NCI-H345 treated with DMSO at 0.1 percent for 48 hours (cell line): ENCODE measurements around the gene CCNF.
"Not testable (repeated sequence)": the region's sequence is repeated elsewhere in the genome, so short reads cannot be mapped to it uniquely, and the experiment has no call there.

ENCODE experiments used
- DNase-seq: peaks from one replicate; lab custom pipeline; 2025; ENCODE audit not compliant: unreplicated experiment; lab: John Stamatoyannopoulos, UW

The CCNF gene

GRCh38 chr16:2470603-2471015, 41.4 kb downstream of the CCNF start:
- DNase-seq: peak; percentile 56

GRCh38 chr16:2471016-2471652, 41.9 kb downstream of the CCNF start, which contains the start of gene NTN3:
Gene NTN3 (plus strand): TSS chr16:2471297. CDS start chr16:2471702, 405 bp downstream.
- peak; percentile 55 for DNase-seq

- DNase-seq: no peak
These were observed 42.6 kb downstream of the CCNF start for GRCh38 chr16:2471653-2472487.

GRCh38 chr16:2472488-2472864, 43.2 kb downstream of the CCNF start:
- DNase-seq: no peak

- no peak for DNase-seq
These were observed 43.7 kb downstream of the CCNF start for GRCh38 chr16:2472885-2473445.

GRCh38 chr16:2473446-2473926, 44.2 kb downstream of the CCNF start:
- DNase-seq: no peak

- DNase-seq: peak; percentile 39
These were observed 45.0 kb downstream of the CCNF start for GRCh38 chr16:2473999-2474876.

GRCh38 chr16:2474877-2475412, 45.7 kb downstream of the CCNF start, which contains the start of gene TBC1D24:
Gene TBC1D24 (plus strand): TSS chr16:2475127. CDS start chr16:2496149, 21,022 bp downstream.
- DNase-seq: peak; percentile 58

- DNase-seq: no peak
These were observed 46.4 kb downstream of the CCNF start for GRCh38 chr16:2475413-2476344.

GRCh38 chr16:2476345-2476720, 47.1 kb downstream of the CCNF start:
- DNase-seq: no peak

- DNase-seq: no peak
These were observed 47.5 kb downstream of the CCNF start for GRCh38 chr16:2476741-2477140.

GRCh38 chr16:2477327-2477726, 48.1 kb downstream of the CCNF start:
- DNase-seq: no peak

- DNase-seq: no peak
These were observed 49.0 kb downstream of the CCNF start for GRCh38 chr16:2478279-2478678.

GRCh38 chr16:2479996-2480395, 50.7 kb downstream of the CCNF start:
- not testable (repeated sequence) for DNase-seq

- DNase-seq: no peak
These were observed 51.7 kb downstream of the CCNF start for GRCh38 chr16:2480948-2481347.

GRCh38 chr16:2481676-2482075, 52.4 kb downstream of the CCNF start:
- no peak for DNase-seq

GRCh38 chr16:2482249-2482648, 53.0 kb downstream of the CCNF start:
- DNase-seq: no peak

- no peak for DNase-seq
These were observed 53.7 kb downstream of the CCNF start for GRCh38 chr16:2482708-2483534.
